GM21737 (cell line): ENCODE results near the gene ZFYVE9.

Source experiments
- ATAC-seq: cut with Tn5 transposase; IDR thresholded peaks from one replicate; pipeline ENCODE4 v1.9.1; 2021; ENCODE audit warnings: mild to moderate bottlenecking, moderate library complexity; ENCODE audit not compliant: unreplicated experiment

Gene ZFYVE9

GRCh38 chr1:52321061-52321460 is 179.2 kb downstream of the ZFYVE9 start:
- no peak for ATAC-seq

DNA sequence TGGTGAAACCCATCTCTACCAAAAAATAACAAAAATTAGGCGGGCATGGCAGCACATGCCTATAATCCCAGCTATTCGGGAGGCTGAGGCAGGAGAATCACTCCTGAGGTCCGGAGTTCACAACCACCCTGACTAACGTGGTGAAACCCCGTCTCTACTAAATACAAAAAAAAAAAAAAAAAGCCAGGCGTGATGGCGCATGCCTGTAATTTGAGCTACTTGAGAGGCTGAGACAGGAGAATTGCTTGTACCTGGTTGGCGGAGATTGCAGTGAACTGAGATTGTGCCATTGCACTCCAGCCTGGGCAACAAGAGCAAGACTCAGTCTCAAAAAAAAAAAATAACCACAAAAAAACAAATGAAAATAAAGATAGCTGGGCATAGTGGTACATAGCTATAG is 181.8 kb downstream of the ZFYVE9 start:
- no peak for ATAC-seq

GRCh38 chr1:52325786-52326185 is 183.9 kb downstream of the ZFYVE9 start:
- no peak for ATAC-seq

- ATAC-seq, result no peak
These were observed 186.7 kb downstream of the ZFYVE9 start for GRCh38 chr1:52328615-52329014.

DNA sequence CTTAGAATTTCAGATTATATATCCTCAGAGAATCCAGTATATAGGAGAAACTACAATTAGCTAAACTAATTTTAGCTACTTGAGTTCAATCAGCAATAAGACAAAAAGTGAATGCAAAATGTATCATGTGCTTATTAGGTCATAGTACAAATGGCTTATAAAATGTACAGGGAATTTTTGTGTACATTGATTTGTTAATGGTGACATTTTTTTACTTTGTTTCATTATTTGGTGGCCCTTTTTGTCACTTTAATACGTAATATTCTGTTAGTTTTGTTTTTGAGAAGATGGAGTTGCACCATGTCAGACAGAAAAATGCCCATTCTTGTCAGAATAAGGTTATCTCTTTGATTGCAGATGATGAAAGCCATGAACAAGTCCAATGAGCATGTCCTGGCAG is 190.5 kb downstream of the ZFYVE9 start:
- ATAC-seq, result no peak

GRCh38 chr1:52334906-52335528 is 193.1 kb downstream of the ZFYVE9 start:
- ATAC-seq, result no peak

DNA sequence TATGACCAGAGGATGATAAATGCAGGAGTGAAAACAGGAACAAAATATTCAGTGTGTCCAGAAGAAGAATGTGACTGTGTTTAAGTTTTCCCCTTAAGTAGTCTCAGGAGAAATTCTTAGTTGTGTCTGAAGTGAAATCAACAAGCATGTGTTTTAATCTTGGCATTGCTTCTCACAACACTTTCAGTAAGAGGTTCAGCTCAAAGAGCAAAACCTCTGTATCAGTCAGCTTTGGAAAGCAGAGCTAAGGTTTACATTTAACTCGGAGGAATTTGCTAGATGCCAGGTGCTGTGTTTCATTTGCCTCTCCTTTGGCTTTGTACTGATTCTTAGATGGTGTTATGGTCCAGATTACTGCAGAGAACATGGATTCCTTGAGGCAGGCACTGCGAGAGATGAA is 195.6 kb downstream of the ZFYVE9 start:
- ATAC-seq, result no peak

DNA sequence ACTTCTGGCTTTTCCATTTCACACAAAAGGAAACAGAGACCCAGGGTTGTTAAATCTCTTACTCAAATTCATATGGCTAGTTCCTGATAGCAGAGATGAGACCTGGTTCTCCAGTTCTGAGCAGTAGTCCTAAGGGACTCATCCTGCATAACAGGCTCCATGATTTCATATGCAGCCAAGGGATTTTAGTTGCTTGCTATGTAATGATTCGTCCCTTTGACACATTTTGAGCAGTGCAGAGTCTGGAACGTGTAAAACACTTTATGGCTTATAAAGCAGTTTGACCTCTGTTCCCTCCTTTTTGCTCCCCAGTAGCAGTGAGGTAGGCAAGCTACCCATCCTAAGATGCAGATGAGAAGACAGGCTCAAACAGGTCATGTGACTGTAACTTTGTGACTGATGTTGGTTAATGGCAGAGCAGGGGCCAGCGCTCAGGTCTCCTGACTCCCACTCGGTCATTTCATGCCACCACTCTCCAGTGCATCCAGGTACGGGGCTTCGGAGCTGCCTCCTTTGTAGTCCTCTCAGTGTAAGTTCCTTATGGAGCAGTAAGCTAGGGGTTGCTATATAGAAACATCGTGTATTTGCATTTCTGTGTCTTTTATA is 199.9 kb downstream of the ZFYVE9 start:
- no peak for ATAC-seq

GRCh38 chr1:52343979-52344378 is 202.1 kb downstream of the ZFYVE9 start:
- ATAC-seq, result no peak

DNA sequence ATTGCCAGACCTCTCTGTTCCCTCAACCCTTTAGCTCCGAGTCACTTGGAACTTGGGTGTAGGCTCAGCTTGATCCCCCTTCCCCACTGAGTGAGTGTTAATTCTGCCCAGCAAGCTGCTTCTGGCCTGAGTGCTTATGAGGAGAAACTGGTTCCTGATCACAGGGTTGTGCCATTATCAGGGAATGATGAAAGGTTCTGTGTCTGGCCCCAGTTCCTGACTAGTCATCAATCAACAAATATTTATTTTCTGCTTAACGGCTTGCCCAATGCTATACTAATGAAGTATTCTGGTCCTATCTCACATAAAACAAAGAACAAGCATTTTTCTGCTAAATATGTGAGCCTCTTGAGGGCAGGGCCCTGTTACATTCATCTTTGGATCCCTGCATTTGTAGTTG is 203.4 kb downstream of the ZFYVE9 start:
- ATAC-seq, result no peak

DNA sequence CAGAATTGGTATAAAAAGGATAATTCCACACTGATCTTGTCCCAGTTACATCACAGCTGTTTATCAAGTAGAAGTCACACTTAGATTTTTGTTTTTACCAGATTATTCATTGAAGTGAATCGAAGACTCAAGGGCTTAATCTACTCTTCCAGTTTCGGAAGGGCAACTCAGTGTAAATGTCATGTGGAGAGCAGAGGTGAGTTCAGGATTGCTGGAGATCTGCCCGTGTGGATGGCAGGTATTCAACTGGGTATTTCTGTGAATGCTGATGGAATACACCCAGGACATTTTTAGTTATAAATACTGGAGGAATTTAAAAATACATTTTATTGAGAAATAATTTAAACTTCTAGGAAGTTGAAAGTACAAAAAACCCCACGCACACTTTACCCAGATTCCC is 204.8 kb downstream of the ZFYVE9 start:
- no peak for ATAC-seq

DNA sequence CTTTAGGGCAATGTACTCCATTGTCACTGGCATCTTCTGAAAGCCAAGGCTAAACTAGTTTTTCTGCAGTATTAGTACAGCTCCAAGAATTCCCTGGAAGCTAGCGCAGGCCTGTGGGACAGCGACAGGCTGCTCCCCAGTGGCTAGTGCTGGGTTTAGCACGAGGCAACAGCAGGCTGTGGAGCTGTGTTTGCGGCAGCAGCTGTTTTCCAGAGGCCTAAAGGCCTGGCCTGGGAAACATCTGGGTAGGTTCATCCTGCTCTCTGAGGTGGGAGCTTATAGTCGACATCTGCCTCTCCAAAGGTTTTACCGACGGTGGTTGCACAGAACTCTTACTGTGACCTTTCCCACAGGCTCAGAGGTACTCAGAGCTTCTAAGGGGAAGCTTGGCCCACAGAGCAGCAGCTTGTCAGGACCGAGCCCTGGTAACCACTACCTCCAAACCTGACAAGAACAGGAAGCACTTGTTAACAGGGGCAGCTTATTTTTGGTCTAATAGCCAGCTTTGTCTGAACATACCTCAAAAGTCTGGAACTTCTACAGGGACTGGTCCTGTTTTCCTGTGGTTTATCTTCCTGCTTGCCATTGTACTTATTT is 206.9 kb downstream of the ZFYVE9 start:
- no peak for ATAC-seq

DNA sequence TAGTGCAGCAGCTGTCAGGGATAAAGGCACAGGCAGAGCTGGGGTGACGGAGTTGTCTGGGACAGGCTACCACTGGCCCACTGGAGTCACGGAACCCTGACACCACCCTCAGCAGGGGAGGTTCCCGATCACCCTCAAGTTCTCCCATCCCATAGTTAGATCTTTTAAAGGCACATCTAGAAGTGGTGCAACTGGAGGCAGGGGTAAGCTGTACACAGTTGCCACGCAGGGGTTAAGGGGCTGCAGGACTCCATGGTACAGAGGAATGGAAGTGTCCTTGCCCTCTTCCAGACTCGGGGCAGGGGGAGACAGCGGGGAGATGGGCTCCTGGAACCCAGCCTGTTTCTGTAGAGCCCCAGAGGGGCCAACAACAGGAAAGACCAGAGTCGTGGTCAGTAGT is 210.8 kb downstream of the ZFYVE9 start:
- ATAC-seq, result no peak

GRCh38 chr1:52355436-52355835 is 213.5 kb downstream of the ZFYVE9 start:
- no peak for ATAC-seq

GRCh38 chr1:52355847-52356505 is 214.1 kb downstream of the ZFYVE9 start:
- ATAC-seq, result no peak

GRCh38 chr1:52356818-52357355 is 215.0 kb downstream of the ZFYVE9 start:
- no peak for ATAC-seq

DNA sequence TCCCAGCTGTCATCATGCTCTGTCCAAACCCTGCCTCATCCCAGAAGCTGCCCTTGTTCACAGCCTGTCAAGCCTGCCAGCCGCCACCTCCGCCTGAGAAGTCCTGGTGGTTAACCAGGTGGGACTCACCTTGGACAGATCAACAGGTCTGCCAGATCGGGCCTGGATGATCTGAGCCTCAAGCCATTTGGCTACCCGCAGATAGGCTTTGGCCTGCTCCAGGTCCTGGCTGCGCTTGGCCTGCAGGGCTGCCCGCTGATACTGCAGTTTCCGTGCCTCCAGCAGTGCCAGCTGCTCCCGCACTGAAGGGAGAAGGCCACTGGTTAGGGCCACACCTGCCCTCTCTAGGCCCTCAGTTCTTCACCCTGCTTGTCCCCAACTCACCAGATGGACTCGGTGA is 215.5 kb downstream of the ZFYVE9 start:
- ATAC-seq, result no peak

- no peak for ATAC-seq
These were observed 217.1 kb downstream of the ZFYVE9 start for GRCh38 chr1:52358851-52359497.

DNA sequence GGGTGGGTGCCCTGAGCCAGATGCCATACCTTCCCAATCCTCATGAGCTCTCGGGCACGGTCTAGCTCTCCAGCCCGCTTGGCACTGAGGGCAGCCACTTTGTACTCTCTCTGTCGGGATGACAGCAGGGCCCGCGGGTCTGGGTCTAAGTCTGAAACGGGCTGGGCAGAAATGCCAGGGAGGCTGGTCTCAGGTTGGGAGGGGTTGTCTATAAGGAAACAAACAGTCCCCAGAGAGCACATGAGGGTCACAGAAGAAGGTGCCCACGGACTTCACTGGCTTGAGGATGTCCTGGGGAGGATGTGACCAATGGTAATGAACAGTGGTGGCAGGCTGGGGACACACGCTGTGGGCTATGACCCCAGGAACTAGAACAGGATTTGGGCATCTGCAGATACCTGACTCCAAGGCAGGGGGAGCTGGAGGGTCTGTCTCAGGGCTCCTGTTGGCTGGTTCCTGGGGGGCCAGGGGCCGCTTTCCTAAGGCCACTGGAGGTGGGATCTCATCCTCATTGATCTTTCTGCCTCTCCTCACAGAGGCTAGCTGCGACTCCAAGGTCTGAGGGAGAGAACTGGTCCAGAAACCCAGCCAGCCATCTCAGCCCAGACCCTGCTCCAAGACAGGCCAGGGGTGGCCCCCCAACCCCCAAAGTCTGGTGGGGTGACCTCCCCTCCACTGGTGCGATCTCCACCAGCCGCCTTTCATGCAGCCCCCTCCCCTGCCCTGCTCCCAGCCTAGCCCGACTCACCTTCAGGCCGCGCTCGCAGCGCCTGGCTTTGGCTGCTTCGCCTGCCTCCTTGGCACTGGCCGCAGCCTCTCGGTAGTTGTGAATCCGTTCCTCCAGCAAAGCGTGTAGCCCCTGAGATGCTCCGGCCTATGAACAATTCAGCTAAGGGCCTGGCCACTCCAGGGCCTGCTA is 218.0 kb downstream of the ZFYVE9 start:
- no peak for ATAC-seq

GRCh38 chr1:52360595-52360968 is 218.7 kb downstream of the ZFYVE9 start:
- ATAC-seq, result no peak
